AML-193 (cell line): ENCODE measurements around the gene WNT7A.
"Not testable (repeated sequence)": the region's sequence is repeated elsewhere in the genome, so short reads cannot be mapped to it uniquely, and the experiment has no call there.

Experiments used
- DNase-seq, 2 experiments: peaks; one replicate each; lab custom pipeline; 2025; lab: John Stamatoyannopoulos, UW

The WNT7A gene

DNA sequence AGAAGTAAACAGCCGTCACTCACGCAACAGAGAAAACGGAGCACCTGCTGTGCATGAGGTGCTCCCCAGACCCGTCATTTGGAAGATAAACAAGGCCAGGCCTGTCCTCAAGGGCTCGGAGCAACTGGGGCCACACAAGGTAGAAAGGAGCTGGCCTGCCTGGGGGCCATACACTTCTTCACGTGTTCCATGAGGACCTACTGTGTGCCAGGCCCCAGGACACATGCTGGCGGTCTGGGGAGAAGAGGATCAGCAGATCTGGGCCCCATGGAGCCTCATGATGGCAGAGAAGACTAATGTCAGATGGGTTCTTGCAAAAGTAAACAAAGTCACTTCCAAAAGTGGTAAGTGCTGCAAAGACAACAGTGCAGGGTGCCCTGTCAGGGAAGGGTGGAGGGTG is 14.3 kb downstream of the WNT7A start:
- no peak for DNase-seq

DNA sequence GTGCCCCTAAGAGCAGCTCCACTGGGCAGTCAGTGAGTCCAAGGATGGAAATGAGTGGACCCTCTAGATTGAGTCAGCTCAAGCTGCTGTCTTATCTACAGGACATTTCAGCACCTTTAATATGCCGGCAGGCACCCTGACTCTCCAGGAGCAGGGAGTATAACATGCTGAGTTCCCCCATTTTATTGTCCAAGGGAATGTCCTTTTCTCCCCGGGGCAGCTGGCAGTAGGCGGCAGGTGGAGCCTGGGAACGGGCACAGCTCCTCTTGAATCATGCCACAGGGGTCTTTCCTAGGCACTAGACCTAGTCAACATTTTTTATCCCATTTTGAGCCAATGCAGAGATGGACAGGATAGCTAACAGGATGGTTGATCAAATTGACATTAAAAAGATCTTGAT is 14.8 kb downstream of the WNT7A start:
- no peak for DNase-seq

DNA sequence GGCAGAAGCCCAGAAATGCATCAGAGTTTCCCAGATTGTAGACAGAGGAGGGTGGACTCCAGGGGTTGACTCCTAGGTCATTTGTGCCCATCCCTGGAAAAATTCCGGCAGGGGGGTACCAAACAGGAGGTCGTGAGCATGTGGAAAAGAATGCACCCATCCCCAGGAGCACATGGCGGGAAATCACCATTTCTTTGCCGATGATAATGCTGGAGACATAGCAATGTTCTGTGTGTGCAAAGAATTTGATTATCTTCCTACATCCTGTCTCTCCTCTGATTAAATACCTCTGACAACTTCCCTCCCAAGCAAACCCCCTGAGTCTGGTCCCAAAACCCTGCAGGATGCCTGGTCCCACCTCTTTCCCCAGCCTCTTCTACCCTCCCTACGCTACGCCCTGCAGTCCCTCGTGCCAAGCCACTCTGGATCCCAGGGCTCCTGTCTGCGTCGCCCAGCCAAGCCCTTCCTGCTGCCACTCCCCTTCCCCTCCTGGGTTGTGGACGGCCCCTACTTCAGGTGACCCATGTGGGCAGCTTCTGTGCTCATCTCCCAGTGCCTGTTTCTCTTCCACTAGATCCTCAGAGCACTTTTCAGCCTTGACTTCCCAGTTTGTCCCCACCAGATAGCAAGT is 15.8 kb downstream of the WNT7A start:
- no peak for DNase-seq

DNA sequence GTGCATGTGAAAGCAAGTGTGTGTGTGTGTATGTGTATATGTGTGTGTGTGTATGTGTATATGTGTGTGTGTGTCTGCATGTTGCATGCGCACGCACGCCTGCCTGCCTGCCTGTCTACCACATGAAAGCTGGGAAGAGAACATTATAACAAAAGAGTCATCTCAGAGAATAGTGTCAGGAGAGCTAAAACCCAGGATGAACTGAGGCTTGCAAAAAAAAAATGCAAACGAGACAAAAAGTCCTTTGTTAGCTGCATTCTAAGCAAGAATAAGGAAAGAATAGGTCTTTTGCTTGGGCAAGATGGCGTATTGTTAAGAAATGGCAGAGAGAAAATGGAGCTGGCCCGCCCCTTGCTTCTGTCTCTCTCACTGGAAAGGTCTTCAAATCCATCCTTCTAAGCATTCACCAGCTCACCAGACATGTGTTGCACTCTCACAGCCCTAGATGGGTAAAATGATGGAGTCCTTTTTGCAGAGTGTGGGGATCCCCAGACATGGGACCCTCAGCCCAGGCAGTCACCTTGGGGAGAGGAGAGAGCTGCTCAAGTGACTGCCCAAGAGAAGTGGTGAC is 16.4 kb downstream of the WNT7A start:
- no peak for DNase-seq

DNA sequence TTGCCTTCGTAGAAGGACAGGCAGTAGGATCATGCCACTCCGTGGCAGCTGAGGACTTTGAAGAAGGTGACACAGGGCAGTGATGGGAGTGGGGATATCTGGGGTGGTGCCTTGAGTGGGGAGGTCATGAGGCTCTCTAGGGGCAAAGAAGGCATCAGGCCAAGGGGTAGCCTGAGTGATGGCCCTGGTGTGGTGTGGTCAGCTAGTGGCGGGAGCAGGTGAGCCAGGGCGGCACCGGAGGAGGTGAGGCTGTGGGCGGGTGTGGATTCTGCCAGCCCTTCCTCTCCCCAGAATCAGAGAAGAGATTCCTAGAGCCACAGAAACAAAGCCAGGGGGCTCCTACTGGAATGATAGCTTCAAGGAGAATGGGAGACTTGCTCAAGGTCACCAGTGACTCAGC is 18.4 kb downstream of the WNT7A start:
- no peak for DNase-seq

DNA sequence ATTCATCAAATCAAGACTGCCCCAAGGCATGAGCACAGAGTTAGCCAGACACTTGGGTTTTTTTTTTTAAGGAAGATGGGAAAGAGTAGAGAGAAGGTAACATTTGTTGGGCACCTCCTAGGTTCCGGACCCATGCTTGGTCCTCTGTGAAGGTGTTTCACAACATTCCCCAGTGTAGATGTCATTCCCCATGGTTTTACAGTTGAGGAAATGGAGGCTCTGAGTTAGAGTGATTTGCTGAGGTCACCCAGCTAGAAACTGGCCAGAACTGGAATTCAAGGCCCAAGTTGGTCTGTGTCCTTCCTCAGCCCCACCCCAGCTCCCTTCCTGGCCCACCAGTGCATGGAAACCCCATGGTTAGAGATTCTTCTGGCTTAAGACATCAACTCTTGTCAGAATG is 19.9 kb downstream of the WNT7A start:
- DNase-seq, result no peak

DNA sequence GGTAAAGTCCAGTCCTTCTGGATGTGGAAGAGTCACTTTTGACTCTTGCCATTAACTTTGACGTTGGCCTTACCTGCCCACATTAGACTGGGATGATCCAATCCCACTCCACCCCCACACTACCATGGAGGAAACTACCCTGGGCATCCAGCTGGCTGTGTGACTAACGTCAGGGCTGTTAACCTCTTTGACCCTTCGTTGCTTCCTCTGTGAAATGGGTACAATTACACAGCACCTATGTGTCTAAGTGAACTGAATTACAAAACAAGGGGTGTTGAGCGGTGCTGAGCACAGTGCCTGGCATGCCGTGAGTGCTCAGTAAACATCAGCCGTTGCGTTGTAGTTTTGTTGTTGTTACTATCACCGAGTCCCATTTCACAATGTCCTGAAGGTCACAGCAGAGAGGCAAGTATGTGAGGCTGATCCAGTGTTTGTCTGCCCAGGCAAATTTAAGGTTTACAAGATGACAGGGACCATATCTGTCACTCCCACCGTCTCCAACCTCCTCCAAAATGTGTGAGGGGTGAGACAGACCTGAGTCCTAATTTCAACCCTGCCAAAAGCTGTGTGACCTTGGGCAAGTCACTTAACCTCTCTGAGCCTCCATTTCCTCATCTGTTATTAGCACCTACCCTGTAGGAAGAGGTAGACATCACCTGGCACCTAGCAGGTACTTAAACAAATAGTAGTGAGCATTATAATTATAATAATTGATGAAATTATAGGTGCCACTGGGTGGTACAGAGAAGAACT is 20.9 kb downstream of the WNT7A start:
- no peak for DNase-seq

DNA sequence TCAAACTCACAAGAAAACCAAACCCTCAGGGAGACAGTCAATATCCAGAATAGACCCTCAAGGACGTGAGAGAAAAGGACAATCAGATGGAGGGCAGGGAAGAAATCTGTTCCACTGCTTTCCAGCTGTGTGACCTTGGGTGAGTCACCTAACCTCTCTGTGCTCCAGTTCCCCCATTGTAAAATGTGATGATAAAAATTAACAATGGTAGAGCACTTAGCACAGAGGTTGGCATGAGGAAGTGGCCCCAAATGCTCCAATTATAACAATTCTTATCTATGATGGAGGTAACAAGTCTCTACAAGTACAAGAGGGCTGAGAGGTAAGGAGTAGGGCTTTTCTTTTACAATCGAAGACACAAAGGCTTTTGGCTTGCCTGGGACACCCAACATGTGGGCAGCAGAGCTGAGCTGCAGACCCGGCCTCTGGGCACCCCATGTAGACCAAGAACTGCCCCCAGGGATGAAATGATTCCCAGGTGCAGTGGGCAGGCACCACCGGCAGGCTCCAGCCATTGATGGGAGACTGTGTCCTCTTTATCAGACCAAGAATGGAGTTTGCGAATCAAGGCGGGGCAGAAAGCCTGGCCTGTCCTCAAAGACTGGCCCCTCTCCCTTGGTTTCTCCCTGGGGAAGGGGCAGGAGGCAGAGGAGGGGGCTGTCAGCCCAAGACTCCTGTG is 22.0 kb downstream of the WNT7A start:
- DNase-seq, result no peak

DNA sequence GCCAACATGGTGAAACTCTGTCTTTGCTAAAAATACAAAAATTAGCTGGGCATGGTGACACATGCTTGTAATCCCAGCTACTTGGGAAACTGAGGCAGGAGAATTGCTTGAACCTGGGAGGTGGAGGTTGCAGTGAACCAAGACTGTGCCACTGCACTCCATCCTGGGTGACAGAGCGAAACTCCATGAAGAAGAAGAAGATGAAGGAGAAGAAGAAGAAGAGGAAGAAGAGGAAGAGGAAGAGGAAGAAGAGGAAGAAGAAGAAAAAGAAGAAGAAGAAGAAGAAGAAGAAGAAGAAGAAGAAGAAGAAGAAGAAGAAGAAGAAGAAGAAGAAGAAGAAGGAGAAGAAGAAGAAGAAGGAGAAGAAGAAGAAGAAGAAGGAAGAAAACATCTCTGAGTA is 23.2 kb downstream of the WNT7A start:
- not testable (repeated sequence) for DNase-seq

DNA sequence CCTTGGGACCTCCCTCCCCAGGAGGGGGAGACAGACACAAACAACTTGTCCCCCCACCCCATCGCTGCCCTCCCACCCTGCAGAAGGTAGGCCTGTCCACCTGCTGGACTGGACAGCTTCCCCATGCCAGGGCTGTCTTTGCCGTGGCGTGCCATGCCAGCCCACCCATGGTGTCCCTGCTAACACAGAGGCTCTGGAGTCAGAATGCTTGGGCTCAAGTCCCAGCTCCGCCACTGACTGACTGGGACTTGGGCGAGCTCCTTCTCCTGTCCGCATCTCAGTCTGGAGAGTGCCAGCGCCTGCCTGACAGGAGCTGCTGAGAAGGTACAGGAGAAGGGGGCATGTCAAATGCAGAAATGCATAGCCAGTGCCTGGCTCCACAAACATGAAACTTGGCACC is 23.9 kb downstream of the WNT7A start:
- no peak for DNase-seq

DNA sequence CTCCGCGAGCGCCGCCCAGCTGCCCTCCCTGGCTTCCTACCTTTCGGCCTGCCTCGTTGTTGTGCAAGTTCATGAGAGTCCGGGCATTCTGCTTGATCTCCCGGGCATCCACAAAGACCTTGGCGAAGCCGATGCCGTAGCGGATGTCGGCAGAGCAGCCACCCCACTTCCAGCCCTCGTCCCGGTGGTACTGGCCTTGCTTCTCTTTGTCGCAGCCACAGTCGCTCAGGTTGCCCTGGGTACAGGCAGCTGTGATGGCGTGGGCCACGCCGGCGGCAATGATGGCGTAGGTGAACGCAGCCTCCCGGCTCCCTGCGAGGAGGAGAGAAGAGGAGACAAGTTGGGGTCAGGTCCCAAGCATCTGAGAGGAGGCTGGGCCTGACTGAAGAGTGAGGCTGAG is 25.4 kb downstream of the WNT7A start:
- no peak for DNase-seq

DNA sequence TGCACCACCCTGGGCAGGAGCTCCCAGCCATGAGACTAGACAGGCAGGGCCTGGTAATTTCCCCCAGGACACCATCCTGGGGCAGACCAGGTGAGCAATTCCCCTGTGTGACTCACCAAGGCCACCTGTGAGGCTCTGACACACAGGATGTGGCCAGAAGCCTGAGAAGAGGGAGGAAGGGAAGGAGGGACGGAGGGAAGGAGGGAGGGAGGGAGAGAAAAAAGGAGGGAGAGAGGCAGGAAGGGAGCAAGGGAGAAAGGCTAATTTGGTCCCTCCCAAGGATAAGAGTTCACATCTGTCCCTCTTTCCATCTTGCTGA is 25.9 kb downstream of the WNT7A start:
- no peak for DNase-seq

DNA sequence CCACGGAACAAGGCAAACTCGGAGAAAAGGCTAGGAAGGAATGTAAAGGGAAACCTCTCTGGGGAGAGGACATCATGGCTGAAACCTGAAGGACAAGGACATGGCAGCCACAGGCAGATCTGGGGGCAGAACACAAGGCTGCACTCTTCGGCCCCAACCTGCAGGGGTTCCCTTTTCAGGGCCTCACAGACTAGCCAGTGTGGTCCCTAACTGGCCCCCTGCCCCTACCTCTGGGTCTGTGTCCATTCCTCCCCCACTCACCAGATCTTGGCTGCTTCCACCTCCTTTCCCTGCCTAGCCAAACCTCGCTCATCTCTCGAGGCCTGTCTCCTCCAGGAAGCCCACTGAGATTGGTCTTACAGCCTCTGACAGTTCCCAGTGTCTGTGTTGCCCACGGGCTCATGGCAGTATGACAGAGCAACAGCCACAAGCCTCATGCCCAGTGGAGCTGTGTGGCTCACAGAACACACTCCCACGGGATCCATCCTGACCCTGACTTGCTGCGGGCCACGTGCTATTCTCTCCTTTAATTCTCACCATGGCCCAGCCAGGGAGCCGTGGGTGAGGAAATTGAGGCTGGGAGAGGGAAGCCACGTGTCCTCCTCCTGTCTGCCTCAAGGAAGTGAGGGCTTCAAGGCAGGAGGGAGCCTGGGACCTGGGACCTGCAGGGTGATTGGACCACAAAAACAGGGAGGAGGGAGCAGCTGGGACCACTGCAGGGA is 26.5 kb downstream of the WNT7A start:
- DNase-seq, result no peak

DNA sequence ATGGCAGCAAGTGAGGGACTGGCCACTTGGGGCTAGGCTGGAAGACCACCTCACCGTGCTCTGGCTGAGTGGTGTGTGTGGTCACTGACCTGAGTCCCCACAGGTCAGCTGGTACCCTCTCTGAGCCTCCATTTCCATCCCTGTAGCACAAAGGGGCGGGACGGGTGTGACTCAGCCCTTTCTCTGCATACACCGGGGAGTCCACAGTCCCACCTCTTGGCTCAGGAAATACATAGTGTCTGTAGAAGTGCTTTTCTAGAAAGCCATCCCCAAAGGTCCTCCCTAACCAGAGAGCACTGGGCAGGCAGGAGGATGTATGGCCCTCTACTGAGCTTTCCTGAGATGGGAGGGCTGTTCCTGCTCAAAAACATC is 27.2 kb downstream of the WNT7A start:
- no peak for DNase-seq

DNA sequence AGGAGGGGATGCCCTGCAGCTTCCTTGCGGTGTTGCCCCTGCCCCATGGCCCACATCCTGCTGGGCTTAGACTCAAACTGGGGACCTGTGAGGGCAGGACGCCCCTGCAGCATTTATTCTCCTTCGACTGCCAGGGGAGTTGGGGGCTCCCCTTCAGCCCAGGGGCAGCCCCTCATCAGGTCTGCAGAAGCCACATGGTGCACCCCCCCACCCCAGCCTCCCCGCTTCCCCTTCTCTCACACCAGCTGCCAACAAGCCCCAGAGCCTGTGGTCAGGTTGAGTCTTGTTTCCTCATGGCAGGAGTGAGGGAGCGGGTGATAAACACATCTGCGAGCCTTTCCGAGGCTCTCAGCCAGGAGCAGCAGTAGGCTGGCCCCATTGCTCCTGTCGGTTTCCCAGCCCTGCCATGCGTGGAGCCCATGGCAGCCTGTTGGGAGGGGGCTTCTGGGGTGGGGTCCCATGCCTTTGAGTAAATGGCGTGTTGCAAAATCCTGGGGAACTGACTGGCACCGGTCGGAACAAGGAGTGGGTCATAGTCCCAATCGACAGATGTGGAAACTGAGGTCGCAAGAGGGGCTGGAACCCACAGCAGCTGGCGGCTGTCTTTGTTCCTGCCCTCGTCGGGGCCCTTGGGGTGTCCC is 27.8 kb downstream of the WNT7A start:
- DNase-seq, result no peak

DNA sequence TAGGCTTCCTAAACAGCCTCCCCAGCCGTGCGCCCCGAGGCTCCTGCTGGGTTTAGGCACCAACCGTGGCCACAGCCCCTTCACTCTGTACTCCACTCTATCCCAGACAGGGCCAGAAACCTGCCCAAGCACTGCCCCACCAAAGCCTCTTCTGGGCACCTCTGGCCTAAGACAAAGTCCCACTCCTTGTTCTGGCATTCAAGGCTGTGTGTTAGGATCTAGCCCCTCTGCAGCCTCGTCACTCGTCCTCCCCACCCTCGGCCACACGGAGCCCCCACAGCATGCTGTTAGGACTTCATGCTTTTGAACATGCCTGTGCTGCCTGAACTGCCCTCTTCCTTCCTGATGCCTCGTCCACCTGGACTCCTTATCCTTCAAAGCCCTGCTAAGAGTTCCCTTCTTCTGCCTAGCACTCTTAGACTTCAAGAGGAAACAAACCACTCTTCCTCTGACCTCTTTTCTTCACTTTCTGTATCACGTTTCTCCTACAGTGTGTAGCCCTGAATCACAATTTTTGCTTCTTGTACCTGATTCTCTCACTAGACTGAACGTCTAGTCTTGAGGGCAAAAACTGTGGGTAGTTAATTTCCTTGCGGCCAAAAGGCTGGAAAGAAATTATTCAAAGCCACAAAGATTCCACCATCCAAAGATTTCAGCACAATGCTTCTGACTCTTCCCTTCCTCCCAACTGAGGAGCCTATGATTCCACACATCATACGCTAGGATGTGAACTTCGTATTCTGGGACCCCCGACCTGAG is 28.6 kb downstream of the WNT7A start:
- no peak for DNase-seq

DNA sequence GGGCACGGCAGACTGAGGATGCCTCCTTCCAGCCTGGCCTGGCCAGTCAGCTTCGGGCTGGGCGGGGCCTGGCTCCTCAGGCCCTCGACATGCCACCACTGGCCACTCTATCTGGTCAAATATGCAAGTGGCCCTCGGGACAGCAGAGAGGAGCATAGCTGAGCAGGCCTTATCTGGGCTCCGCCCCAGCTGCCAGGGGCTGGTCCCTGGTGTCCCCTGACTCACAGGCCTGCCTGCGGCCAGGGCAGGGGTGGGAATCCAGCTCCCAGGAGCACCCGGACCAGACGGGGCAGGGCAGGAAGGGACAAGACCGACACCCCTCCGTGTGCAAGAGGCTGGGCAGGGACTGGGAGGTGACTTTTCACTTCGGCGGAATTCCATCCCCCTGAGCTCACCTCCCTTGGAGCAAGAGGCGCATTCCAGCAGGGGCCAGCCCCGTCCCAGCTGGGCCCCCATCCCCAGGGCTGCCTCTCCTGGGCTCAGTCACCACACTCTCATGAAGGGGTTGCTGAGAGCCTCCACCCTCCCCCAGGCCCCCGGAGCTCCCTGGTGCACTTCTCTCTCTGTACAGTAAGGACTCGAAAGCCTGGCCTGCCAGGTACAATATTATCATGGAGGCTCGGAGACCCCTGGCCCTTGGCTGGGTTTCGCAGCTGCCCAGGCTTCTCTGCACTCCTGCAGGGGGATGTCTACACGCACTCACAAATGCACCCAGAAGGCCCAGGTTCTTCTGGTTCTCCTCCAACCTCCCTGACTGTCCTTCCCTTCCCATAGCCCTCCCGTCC is 29.5 kb downstream of the WNT7A start:
- no peak for DNase-seq

DNA sequence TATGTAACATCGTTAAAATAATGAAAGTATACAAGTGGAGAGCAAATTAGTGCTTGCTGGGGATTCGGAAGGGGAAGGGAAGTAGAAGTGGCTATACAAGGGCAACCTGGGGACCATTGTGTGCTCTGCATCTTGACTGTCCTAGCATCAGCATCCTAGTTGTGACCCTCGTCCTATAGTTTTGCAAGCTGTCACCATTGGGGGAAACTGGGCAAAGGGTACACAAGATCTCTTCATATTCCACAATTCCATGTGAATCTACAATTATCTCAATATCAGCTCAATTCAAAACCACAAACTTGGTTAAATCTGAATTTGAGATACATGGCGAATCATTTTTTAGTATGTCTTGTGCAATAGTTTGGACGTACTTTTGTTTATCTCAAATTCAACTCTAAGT is 30.9 kb downstream of the WNT7A start:
- DNase-seq, result no peak

DNA sequence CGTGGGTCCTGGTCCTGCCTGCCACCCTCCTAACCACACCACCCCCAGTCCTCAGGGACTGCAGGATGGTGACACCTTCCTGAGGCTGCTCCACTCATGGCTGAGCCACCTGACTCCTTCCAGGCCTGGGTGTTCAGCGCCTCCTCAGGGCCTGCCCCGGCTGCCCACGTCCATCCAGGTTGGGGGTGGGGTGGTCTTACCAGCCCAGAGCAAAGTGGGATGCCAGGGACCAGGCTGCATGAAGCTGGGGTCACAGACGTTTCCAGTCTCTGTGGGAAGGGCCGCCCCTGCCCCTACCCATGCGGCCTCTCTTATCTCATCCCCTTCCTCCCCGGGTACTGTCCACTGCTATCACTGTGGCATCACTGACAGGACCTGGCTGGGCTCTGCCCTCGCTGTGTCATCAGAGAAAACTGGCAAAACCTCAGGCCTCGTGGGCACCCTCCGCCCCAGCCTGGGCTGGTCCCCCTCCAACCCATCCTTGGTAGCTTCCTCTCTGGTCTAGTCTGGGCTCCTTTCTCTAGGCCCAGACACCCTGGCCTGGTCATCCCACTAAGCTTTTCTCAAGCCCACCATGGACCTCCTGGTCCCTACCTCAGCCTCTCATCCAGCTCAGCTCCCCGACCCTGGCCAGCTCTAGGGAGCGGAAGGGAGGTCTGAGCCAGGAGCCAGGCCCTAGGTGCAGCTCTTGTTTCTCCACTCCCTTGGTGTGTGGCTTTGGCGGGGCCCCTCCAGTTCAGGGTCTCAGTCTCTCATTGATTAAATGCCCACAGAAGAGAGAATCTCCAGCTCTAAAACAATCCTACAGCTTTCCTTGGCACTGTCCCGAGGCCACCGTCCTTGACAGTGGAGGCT is 32.9 kb downstream of the WNT7A start:
- DNase-seq, result no peak

DNA sequence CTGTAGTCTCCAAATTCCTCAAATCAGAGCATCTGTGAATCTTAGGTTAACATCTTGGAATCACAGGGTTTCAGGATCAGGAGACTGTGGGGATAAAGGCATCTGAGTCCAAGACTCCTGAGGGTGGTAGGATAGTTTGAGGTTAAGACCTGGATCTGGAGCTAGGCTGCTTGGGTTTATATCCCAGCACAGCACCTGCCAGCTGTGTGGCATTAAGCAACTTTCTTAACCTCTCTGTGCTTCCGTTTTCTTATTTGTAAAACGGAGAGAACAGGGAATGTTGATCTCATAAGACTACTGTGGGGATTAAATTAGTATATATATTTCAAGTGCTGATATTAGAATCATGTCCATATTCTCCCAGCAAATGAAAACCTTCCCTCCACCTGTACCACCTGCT is 33.6 kb downstream of the WNT7A start:
- DNase-seq, result no peak
